MM.1S (cell line): Measurements from ENCODE around the gene DPAGT1.

Experiments
- CTCF ChIP-seq: fragments of 300-600 bp; sonication (generic); IDR thresholded peaks from 2 replicates; pipeline ENCODE4 v1.5.1; 2016; ENCODE audit warnings: antibody characterized with exemption, low read length, mixed read lengths
- EZH2 ChIP-seq: fragments of 300-600 bp; sonication (generic); optimal IDR thresholded peaks from 2 replicates; pipeline ENCODE3; 2017; ENCODE audit warnings: low read depth, mild to moderate bottlenecking, antibody characterized with exemption, low read length, mixed read lengths

- no peak for TF ChIP-seq EZH2
- no peak for TF ChIP-seq CTCF
Measured at GRCh38 chr11:119109843-119110242, 8.2 kb upstream of the DPAGT1 start.
